K562 (cell line): ENCODE results near the gene B4GALNT4.

Experiments
- CBFB ChIP-seq: sonication (generic); formaldehyde crosslinking; IDR thresholded peaks from 2 replicates; pipeline ENCODE4 v1.4.0; 2020; ENCODE audit warnings: mild to moderate bottlenecking, missing genetic modification reagents
- CTCF ChIP-seq, 3 experiments: IDR thresholded peaks in 2 of 3; conservative IDR thresholded peaks in 1 of 3; 2 replicates each; pipeline ENCODE4 v1.5.1; 2011 to 2012; ENCODE audit warnings: low read length in 3 of 3, mild to moderate bottlenecking in 3 of 3, control low read depth in 2 of 3, improper control_type of control experiment in 1 of 3, inconsistent platforms in 1 of 3, low read depth in 1 of 3, mixed read lengths in 1 of 3, moderate library complexity in 1 of 3; ENCODE audit not compliant: insufficient read depth in 2 of 3
- ELK1 ChIP-seq: sonication (generic); formaldehyde crosslinking; IDR thresholded peaks from 2 replicates; pipeline ENCODE4 v1.8.1; 2022; ENCODE audit warnings: missing genetic modification reagents
- ETV6 ChIP-seq, 3 experiments: fragments of 150-350 bp in 1 of 3; sonication (generic) in 1 of 3; formaldehyde crosslinking in 1 of 3; IDR thresholded peaks; 2 replicates each; pipeline versions ENCODE4 v1.6.1 to v1.8.0; 2014 to 2022; ENCODE audit warnings: borderline replicate concordance in 2 of 3, low read depth in 2 of 3, antibody characterized with exemption in 1 of 3, low read length in 1 of 3, mild to moderate bottlenecking in 1 of 3, missing genetic modification reagents in 1 of 3
- MYBL2 ChIP-seq, 2 experiments: fragments of 450-650 bp in 1 of 2; sonication (generic) in 1 of 2; formaldehyde crosslinking in 1 of 2; IDR thresholded peaks; 2 replicates each; pipeline versions ENCODE4 v1.6.1 to v1.8.1; 2017 to 2022; ENCODE audit warnings: borderline replicate concordance in 1 of 2, inconsistent platforms in 1 of 2, low read depth in 1 of 2, mild to moderate bottlenecking in 1 of 2, missing genetic modification reagents in 1 of 2, moderate library complexity in 1 of 2
- POLR2A ChIP-seq: fragments of 450-650 bp; conservative IDR thresholded peaks from 2 replicates; pipeline ENCODE4 v1.6.1; 2016
- TEAD4 ChIP-seq, 2 experiments: sonication (generic) in 1 of 2; formaldehyde crosslinking in 1 of 2; IDR thresholded peaks; 2 replicates each; pipeline versions ENCODE4 v1.6.1 to v1.8.0; 2012 to 2022; ENCODE audit warnings: borderline replicate concordance in 1 of 2, inconsistent platforms in 1 of 2, low read length in 1 of 2, mild to moderate bottlenecking in 1 of 2, missing genetic modification reagents in 1 of 2
- ZNF444 ChIP-seq: fragments of 250-450 bp; sonication (Bioruptor Pico); IDR thresholded peaks from 2 replicates; pipeline ENCODE4 v1.4.0; 2020; ENCODE audit warnings: mild to moderate bottlenecking, moderate library complexity
- TF ChIP-seq, protein P1 (sequence below), 2 experiments: fragments of 450-650 bp; IDR thresholded peaks; 2 replicates each; pipeline ENCODE4 v1.6.1; 2016; ENCODE audit warnings: mild to moderate bottlenecking in 2 of 2, borderline replicate concordance in 1 of 2, low read depth in 1 of 2, moderate library complexity in 1 of 2
- TF ChIP-seq, protein P2 (sequence below): conservative IDR thresholded peaks from 2 replicates; pipeline ENCODE4 v1.6.1; 2011; ENCODE audit warnings: low read depth, mild to moderate bottlenecking, low read length; ENCODE audit not compliant: control insufficient read depth

DNA sequence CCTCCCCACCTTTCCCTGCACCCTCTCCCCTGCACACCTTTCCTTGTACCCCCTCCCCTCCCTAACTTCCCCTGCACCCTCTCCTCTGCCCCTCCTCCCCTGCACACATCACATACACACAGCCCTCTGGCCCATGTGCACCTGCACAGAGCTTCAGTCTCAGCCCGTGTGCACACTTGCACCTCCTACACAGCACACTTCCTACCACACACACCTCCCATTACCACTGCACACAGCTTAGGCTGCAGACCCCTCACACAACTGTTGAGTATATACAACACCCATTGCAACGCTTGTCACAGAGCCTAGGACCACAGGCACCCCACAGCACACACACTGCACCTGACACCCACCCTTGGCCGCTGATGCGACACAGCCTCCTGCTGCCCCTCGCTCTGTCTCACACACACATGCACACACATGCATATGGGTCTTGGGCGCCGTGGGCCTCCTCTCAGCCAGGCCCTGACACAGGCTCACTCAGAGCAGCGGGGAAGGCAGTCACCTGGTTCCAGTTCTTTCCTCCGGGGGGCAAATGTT lies 45.1 kb downstream of the B4GALNT4 start:
- TF ChIP-seq, protein P1, sequence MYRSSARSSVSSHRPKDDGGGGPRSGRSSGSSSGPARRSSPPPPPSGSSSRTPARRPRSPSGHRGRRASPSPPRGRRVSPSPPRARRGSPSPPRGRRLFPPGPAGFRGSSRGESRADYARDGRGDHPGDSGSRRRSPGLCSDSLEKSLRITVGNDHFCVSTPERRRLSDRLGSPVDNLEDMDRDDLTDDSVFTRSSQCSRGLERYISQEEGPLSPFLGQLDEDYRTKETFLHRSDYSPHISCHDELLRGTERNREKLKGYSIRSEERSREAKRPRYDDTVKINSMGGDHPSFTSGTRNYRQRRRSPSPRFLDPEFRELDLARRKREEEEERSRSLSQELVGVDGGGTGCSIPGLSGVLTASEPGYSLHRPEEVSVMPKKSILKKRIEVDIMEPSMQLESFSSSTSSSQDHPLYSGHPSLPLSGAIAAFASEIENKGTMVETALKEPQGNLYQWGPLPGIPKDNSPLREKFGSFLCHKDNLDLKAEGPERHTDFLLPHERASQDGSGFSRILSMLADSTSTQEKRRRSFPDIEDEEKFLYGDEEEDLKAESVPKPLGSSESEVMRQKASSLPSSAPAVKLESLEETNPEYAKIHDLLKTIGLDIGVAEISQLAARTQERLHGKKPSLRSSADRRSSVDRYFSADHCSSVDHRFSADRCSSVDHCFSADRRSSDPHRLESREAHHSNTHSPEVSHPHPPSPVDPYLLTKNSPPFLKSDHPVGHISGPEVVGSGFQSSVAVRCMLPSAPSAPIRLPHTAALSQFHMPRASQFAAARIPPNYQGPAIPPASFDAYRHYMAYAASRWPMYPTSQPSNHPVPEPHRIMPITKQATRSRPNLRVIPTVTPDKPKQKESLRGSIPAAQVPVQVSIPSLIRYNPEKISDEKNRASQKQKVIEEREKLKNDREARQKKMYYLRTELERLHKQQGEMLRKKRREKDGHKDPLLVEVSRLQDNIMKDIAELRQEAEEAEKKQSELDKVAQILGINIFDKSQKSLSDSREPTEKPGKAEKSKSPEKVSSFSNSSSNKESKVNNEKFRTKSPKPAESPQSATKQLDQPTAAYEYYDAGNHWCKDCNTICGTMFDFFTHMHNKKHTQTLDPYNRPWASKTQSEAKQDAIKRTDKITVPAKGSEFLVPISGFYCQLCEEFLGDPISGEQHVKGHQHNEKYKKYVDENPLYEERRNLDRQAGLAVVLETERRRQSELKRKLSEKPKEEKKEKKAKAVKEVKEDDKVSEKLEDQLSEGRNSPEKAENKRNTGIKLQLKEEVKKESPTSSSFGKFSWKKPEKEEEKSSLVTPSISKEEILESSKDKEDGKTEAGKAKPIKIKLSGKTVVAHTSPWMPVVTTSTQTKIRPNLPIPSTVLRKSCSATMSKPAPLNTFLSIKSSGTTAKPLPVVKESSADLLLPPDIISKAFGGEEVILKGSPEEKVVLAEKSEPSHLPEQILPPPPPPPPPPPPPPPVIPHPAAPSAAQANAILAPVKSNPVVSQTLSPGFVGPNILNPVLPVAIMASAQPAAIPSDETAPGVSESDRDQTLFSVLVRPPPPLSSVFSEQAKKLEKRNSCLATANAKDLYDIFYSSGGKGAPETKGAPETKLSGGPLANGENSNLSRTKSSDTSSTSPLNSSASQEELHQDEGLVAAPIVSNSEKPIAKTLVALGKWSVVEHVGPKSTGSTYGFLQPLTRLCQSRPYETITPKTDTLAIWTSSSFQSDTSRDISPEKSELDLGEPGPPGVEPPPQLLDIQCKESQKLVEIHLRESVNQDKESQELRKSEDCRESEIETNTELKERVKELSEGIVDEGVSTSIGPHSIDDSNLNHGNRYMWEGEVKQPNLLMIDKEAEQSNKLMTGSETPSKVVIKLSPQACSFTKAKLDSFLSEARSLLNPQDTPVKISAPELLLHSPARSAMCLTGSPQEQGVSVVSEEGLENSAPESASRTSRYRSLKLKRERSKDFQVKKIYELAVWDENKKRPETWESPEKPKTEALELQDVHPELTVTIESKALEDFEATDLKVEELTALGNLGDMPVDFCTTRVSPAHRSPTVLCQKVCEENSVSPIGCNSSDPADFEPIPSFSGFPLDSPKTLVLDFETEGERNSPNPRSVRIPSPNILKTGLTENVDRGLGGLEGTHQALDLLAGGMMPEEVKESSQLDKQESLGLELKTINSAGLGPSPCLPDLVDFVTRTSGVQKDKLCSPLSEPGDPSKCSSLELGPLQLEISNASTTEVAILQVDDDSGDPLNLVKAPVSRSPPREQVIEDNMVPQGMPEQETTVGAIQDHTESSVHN (IDR thresholded peaks at IDR 0.05; ENCODE audit: borderline replicate concordance in 1 of 2, low read depth in 1 of 2), result no peak
- TF ChIP-seq, protein P2, sequence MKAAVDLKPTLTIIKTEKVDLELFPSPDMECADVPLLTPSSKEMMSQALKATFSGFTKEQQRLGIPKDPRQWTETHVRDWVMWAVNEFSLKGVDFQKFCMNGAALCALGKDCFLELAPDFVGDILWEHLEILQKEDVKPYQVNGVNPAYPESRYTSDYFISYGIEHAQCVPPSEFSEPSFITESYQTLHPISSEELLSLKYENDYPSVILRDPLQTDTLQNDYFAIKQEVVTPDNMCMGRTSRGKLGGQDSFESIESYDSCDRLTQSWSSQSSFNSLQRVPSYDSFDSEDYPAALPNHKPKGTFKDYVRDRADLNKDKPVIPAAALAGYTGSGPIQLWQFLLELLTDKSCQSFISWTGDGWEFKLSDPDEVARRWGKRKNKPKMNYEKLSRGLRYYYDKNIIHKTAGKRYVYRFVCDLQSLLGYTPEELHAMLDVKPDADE, result no peak
- no peak for TF ChIP-seq CTCF (IDR thresholded peaks at IDR 0.05 in 2 of 3, conservative IDR thresholded peaks at IDR 0.05 in 1 of 3; ENCODE audit: insufficient read depth in 2 of 3, low read depth in 1 of 3, low read length in 3 of 3)
- TF ChIP-seq ZNF444 (CRISPR knock-in tag), result no peak
- TF ChIP-seq ETV6 (IDR thresholded peaks at IDR 0.05; ENCODE audit: borderline replicate concordance in 1 of 2, low read depth in 2 of 2, low read length in 1 of 2), result no peak
- TF ChIP-seq ETV6 (CRISPR knock-in tag; IDR thresholded peaks at IDR 0.05; ENCODE audit: borderline replicate concordance), result no peak
- no peak for TF ChIP-seq POLR2A
- no peak for TF ChIP-seq MYBL2 (IDR thresholded peaks at IDR 0.05; ENCODE audit: low read depth)
- TF ChIP-seq MYBL2 (CRISPR knock-in tag; IDR thresholded peaks at IDR 0.05; ENCODE audit: borderline replicate concordance), result no peak
- TF ChIP-seq ELK1, result no peak
- TF ChIP-seq CBFB (CRISPR knock-in tag), result no peak
- no peak for TF ChIP-seq TEAD4 (IDR thresholded peaks at IDR 0.05; ENCODE audit: low read length)
- TF ChIP-seq TEAD4 (CRISPR knock-in tag; IDR thresholded peaks at IDR 0.05; ENCODE audit: borderline replicate concordance), result no peak
